Measurements from ENCODE around the gene ZNF761. TPM values are rescaled to one million over a fixed set of nuclear protein-coding genes. Genes with fewer than 3 reads are reported as not detected.
"Not testable (repeated sequence)": the region's sequence is repeated elsewhere in the genome, so short reads cannot be mapped to it uniquely, and the experiment has no call there.

The ZNF761 gene
- total RNA-seq, 1 donor from 2014 or later = 21.9 TPM

DNA sequence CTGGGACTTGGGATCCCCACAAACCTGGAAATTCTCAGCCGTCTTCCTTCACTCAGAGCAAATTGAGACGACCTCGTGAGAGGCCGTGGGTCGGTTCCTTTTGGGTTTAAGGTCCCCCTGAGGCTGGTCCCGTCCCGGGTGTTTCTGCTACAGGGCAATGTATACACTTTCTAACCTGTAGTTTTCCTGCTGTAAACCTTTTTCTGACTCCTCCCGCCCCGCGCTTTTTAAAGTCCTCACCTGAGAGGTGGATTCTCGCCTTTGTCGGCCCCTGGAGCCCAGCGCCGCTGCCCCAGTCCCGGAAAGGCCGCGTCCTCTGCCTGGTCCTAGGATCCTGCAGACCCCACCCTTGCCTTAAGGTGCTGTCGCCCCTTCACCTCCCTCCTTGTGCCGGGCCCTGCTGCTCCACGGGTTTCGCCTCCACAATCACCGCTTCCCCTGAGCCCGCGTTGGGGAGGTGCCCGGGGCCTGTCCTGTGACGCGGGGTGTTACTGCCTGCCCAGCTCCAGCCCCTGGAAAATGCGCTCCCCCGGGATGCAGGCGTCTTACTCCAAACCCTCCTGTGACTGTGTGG is 391 bp downstream of the ZNF761 start:
- TF ChIP-seq, protein P1, sequence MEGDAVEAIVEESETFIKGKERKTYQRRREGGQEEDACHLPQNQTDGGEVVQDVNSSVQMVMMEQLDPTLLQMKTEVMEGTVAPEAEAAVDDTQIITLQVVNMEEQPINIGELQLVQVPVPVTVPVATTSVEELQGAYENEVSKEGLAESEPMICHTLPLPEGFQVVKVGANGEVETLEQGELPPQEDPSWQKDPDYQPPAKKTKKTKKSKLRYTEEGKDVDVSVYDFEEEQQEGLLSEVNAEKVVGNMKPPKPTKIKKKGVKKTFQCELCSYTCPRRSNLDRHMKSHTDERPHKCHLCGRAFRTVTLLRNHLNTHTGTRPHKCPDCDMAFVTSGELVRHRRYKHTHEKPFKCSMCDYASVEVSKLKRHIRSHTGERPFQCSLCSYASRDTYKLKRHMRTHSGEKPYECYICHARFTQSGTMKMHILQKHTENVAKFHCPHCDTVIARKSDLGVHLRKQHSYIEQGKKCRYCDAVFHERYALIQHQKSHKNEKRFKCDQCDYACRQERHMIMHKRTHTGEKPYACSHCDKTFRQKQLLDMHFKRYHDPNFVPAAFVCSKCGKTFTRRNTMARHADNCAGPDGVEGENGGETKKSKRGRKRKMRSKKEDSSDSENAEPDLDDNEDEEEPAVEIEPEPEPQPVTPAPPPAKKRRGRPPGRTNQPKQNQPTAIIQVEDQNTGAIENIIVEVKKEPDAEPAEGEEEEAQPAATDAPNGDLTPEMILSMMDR (IDR thresholded peaks at IDR 0.05; ENCODE audit: unreplicated experiment) = no peak
- Mint-ChIP-seq H3K4me3 (ENCODE audit: unreplicated experiment) (peak overlapping the region; percentile 93), H3K27me3 (ENCODE audit: unreplicated experiment) (peaks cover 2% of the 10 kb centered on the region), H3K9me3 (ENCODE audit: unreplicated experiment) (no peaks in the 10 kb centered on the region), H3K27ac (ENCODE audit: unreplicated experiment) (peak overlapping the region; percentile 93), H3K4me1 (ENCODE audit: unreplicated experiment) (peaks cover 27% of the 10 kb centered on the region), H3K36me3 (ENCODE audit: low read depth, unreplicated experiment) (peaks cover 16% of the 10 kb centered on the region)
- DNase-seq (ENCODE audit: low spot score) = peak; percentile 31

GRCh38 chr19:53443809-53444208 is 12.0 kb downstream of the ZNF761 start:
- H3K27ac Mint-ChIP-seq (ENCODE audit: unreplicated experiment); H3K27me3 Mint-ChIP-seq (ENCODE audit: unreplicated experiment): not testable (repeated sequence)
- peak overlapping the region; percentile 89 for H3K4me3 Mint-ChIP-seq (ENCODE audit: unreplicated experiment)

DNA sequence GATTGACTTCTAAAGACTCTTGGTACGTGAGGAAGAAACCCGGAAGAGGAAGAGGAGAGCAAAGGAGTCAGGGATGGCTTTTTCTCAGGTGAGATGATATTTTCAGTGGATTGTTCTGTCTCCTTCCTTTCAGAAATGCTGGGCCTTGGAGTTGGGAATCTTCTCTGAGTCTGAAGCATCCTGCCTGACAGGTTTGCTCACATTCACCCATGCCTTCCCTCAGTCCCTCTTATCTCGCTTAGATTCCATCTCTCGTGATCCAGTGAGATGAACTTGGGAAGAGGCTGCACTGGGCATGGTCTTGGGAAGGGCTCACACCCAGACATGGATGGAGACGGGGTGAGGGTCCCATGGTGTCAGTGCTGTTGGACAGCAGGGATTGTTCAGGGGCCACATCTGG is 15.4 kb downstream of the ZNF761 start:
- H3K27me3 Mint-ChIP-seq (ENCODE audit: unreplicated experiment) = peaks cover 11% of the 10 kb centered on the region
- H3K36me3 Mint-ChIP-seq (ENCODE audit: low read depth, unreplicated experiment) = peaks cover 73% of the 10 kb centered on the region
- H3K4me1 Mint-ChIP-seq (ENCODE audit: unreplicated experiment); H3K9me3 Mint-ChIP-seq (ENCODE audit: unreplicated experiment); DNase-seq (ENCODE audit: low spot score); H3K27ac Mint-ChIP-seq (ENCODE audit: unreplicated experiment): not testable (repeated sequence)
- H3K4me3 Mint-ChIP-seq (ENCODE audit: unreplicated experiment) = peak overlapping the region; percentile 76

More at GRCh38 chr19:53443809-53444208, 12.0 kb downstream of the ZNF761 start:
- H3K36me3 Mint-ChIP-seq (ENCODE audit: low read depth, unreplicated experiment) = peaks cover 80% of the 10 kb centered on the region
- not testable (repeated sequence) for DNase-seq (ENCODE audit: low spot score); H3K4me1 Mint-ChIP-seq (ENCODE audit: unreplicated experiment); H3K9me3 Mint-ChIP-seq (ENCODE audit: unreplicated experiment)

DNA sequence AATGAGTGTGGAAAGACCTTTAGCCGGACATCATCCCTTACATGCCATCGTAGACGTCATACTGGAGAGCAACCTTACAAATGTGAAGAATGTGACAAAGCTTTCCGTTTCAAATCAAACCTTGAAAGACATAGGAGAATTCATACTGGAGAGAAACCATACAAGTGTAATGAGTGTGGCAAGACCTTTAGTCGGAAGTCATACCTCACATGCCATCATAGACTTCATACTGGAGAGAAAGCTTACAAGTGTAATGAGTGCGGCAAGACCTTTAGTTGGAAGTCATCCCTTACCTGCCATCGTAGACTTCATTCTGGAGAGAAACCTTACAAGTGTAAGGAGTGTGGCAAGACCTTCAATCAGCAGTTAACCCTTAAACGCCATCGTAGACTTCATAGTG is 24.0 kb downstream of the ZNF761 start:
- TF ChIP-seq, protein P1 (IDR thresholded peaks at IDR 0.05; ENCODE audit: unreplicated experiment) = no peak
- Mint-ChIP-seq H3K9me3 (ENCODE audit: unreplicated experiment) (peaks cover 36% of the 10 kb centered on the region), H3K27me3 (ENCODE audit: unreplicated experiment) (peaks cover 10% of the 10 kb centered on the region), H3K4me1 (ENCODE audit: unreplicated experiment) (peaks cover 4% of the 10 kb centered on the region), H3K36me3 (ENCODE audit: low read depth, unreplicated experiment) (peaks cover 75% of the 10 kb centered on the region), H3K27ac (ENCODE audit: unreplicated experiment) (no peak overlapping the region), H3K4me3 (ENCODE audit: unreplicated experiment) (peak overlapping the region; percentile 63)
- no peak for DNase-seq (ENCODE audit: low spot score)

GRCh38 chr19:53460131-53460721 is 28.4 kb downstream of the ZNF761 start:
- Mint-ChIP-seq H3K9me3 (ENCODE audit: unreplicated experiment) (peaks cover 35% of the 10 kb centered on the region), H3K36me3 (ENCODE audit: low read depth, unreplicated experiment) (peaks cover 46% of the 10 kb centered on the region)
- not testable (repeated sequence) for H3K4me3 Mint-ChIP-seq (ENCODE audit: unreplicated experiment); H3K27me3 Mint-ChIP-seq (ENCODE audit: unreplicated experiment); H3K4me1 Mint-ChIP-seq (ENCODE audit: unreplicated experiment); H3K27ac Mint-ChIP-seq (ENCODE audit: unreplicated experiment); DNase-seq (ENCODE audit: low spot score)

GRCh38 chr19:53461866-53462265 is 30.1 kb downstream of the ZNF761 start:
- peaks cover 20% of the 10 kb centered on the region for H3K9me3 Mint-ChIP-seq (ENCODE audit: unreplicated experiment)
- no peak for DNase-seq (ENCODE audit: low spot score)
- TF ChIP-seq, protein P1 (IDR thresholded peaks at IDR 0.05; ENCODE audit: unreplicated experiment) = no peak
- peaks cover 2% of the 10 kb centered on the region for H3K27me3 Mint-ChIP-seq (ENCODE audit: unreplicated experiment)
- no peak overlapping the region for H3K4me3 Mint-ChIP-seq (ENCODE audit: unreplicated experiment)
- peaks cover 9% of the 10 kb centered on the region for H3K4me1 Mint-ChIP-seq (ENCODE audit: unreplicated experiment)
- peaks cover 30% of the 10 kb centered on the region for H3K36me3 Mint-ChIP-seq (ENCODE audit: low read depth, unreplicated experiment)
- no peak overlapping the region for H3K27ac Mint-ChIP-seq (ENCODE audit: unreplicated experiment)
